ENCODE data around the gene POP5.
A peak's percentile ranks its signal among the peaks of the same experiment; 100 is the strongest.
"Not testable (repeated sequence)": the region's sequence is repeated elsewhere in the genome, so short reads cannot be mapped to it uniquely, and the experiment has no call there.

Gene POP5

DNA sequence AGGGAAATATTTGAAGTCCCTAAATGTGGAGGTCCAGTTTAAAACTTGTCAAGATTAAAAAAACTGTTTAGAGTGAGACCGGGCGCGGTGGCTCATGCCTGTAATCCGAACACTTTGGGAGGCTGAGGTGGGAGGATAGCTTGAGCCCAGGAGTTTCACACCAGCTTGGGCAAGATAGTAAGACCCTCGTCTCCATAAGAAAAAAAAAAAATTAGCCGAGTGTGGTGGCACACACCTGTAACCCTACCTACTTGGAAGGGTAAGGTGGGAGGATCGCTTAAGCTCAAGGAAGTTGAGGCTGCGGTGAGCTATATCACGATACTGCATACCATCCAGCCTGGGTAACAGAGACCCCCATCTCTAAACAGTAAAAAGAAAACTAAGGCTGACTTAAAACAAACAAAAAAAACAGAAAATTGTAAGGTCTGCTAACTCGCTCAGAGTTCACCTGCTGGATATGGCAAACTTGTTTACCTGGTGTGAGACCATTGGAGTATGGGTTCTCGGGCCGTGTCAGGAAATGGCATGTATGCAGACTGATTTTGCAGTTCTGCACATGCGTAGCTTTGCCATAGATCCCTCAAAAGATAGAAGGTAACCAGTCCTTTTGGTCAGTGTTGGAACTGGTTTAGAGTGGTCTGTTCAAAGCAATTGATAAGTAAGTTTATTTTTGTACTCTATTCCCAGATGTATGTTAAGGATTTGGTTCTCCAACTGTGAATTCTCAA is 45.0 kb downstream of the POP5 start:
- no peak for FAIRE-seq

DNA sequence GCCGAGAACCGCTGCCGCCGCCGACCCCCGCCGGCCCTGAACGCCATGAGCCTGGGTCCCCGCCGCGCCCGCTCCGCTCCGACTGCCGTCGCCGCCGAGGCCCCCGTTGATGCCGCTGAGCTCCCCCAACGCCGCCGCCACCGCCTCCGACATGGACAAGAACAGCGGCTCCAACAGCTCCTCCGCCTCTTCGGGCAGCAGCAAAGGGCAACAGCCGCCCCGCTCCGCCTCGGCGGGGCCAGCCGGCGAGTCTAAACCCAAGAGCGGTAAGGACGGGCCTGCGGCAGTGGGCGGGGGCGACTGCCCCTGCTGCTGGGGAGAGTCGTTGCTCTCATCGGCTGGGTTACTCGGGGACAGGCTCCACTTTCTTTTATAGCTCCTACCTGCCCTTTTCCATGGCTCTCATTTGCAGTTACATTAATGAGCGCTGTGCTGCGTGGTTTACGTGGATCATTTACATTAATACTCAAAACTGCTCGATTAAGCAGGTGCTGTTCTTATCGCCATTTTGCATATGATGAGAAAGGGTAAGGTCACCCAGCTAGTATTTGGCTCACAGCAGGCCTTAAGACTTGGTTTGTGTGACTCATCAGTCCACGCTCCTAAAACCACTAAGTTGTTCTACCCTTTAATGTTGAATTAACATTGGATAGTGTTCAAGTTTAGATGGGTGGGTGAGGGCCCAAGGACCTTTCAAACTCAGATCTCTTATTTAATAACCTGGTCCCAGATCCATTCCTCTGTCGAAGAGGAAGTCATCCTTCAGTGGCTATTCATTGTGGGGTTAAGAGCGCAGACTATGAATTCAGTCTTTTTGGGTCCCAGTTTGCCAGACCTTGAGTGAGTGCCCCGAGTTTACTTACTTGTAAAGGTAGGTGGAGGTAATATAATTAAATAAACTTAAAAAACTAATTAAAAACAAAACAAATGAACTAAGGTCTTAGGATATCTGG is 46.2 kb downstream of the POP5 start:
- no peak for FAIRE-seq

DNA sequence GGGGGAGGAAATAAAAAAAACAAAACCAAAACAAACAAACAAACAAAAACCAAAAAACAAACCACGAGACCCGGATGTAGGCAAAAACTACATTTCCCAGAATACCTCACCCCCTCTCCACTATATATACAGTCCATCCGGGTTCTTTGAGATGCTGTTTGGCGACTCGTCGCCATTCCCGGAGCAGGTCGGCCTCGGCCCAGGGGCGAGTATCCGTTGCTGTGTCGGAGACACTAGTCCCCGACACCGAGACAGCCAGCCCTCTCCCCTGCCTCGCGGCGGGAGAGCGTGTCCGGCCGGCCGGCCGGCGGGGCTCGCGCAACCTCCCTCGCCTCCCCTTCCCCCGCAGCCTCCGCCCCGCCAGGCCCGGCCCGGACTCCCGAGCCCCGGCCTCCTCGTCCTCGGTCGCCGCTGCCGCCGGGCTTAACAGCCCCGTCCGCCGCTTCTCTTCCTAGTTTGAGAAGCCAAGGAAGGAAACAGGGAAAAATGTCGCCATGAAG is 46.9 kb downstream of the POP5 start, which contains the start of gene RNF10:
TSS of gene RNF10 (plus strand) at position 154 of the 500 bp plus-strand sequence. CDS start 456 bp downstream, outside the sequence.
- FAIRE-seq = peak; percentile 92

DNA sequence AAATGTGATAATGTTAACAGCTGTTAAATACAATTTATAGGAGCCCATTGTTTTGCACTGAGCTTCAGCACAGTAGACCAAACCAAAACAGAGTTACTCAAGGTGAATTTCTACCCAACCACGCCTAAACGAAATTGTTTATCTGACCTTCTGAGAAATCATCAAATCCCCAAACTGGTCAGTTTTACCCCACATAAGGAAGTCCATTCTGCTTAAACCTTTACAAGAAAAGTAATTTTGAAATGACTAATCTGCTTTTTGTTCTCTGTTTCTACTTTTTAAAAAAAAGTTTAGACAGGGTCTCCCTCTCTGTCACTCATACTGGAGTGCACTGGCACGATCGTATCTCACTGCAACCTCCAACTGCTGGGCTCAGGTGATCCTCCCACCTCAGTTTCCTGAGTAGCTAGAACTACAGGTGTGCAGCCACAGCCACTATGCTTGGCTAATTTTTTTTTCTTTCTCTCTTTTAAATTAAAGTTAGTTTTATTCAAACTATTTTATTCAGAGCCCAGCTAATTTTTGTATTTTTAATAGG is 48.4 kb downstream of the POP5 start:
- FAIRE-seq = no peak

DNA sequence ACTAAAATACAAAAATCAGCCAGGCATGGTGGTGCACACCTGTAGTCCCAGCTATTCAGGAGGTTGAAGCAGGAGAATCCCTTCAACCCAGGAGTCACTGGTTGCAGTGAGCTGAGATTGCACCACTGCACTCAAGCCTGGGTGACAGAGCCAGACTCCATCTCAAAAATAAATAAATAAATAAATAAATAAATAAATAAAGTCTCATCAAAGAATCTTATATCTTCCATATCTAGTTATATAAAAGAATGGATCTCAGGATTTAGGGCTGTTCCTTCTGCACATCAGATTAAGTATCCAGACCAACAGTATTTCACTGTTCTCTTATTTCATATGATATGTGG is 50.8 kb downstream of the POP5 start:
- not testable (repeated sequence) for FAIRE-seq

DNA sequence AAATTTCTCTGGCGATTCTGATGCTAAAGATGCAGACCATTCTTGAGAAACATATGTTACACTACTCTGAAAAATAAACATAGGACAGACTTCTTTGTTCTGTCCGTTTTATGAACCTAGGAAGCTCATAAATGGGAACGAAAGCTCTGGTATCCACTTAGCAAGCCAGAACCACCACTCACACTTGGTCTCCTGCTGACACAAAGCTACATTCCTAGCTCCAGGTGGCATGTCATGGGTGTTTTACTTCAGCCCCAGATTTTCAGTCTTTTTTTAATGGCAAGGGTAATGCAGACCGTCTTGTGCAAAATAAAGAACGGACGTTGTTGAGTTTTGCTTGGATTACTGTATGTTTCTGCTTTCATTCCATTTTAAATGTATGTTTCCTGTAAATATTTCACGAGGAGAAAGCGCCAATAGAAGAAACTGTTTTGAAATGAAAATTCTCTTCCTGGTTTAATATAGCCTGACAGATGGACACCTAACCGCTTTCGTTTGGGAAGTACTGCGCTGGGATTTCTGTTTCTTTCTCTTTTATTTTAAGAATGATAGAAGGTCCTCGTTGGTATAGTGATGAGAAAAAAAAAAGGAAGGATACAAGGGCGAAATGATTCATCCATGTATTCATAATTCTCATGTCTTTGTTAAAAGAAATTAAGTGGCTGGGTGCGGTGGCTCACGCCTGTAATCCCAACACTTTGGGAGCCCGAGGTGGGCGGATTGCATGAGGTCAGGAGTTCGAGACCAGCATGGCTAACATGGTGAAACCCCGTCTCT is 51.4 kb downstream of the POP5 start:
- peak; percentile 13 for FAIRE-seq

DNA sequence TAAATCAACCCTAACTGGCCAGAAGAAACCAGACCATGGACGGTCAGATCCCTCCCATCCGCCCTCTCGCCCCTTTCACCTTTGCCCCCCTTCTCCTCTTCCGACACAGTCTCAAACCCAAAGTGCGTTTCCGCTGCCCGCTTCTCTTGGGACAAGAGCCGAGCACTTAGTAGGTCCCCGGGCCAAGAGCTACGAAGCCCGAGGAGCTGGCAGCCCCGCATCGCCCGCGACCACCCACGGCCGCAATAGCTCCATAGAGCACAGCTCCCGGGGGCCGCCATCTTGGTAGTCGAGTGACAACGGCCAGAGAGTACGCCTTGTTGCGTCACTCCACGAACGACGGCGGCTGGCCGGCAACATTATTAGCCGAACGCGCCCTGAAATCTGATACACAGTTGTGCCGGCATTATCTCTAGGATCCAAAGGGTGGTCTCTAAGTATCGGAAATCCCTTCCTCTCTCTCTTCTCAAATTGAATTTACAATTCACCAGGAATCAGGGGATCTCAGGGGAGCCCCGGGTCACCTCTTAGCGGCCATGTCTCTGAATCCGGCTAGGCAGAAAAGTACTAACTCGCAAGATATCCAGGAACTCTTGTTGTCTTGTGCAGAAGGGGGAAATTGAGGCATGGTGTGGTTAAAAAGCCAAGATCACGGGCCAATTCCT is 52.2 kb downstream of the POP5 start, which contains the start of gene COQ5:
TSS of gene COQ5 (minus strand) at position 298 of the 665 bp plus-strand sequence. CDS start at position 281, 17 bp downstream.
- FAIRE-seq = no peak
